GM23338 (cell line): Measurements from ENCODE around the gene DAB1. TPM values are rescaled to one million over a fixed set of nuclear protein-coding genes. Genes with fewer than 3 reads are reported as not detected.

Source experiments
- ATAC-seq: fragments of 200-7000 bp; cut with Tn5 transposase; 3 replicates; pipeline ENCODE4 v1.9.1; 2020
- DNase-seq: peaks from one replicate; pipeline ENCODE4 v3.0.0-alpha.2; 2015; ENCODE audit warnings: low spot score
- H2AFZ ChIP-seq: fragments of 200-600 bp; sonication (generic); 2 replicates; pipeline ENCODE4 v1.8.0; 2016; ENCODE audit warnings: antibody characterized with exemption, mild to moderate bottlenecking, moderate library complexity
- H3F3A ChIP-seq: fragments of 200-600 bp; sonication (generic); replicated peaks from 2 replicates; pipeline ENCODE4 v1.8.0; 2017; ENCODE audit warnings: antibody characterized with exemption, mixed run types, low read depth
- H3K27ac ChIP-seq: fragments of 200-600 bp; sonication (generic); 2 replicates; pipeline ENCODE4 v1.6.1; 2016; ENCODE audit warnings: low read depth
- H3K27me3 ChIP-seq: fragments of 200-600 bp; sonication (generic); 2 replicates; pipeline ENCODE4 v1.8.0; 2016; ENCODE audit warnings: mild to moderate bottlenecking, mixed run types, moderate library complexity; ENCODE audit not compliant: insufficient read depth
- H3K36me3 ChIP-seq: fragments of 200-600 bp; sonication (generic); 2 replicates; pipeline ENCODE4 v1.8.0; 2016; ENCODE audit warnings: mild to moderate bottlenecking; ENCODE audit not compliant: insufficient read depth
- H3K4me1 ChIP-seq: fragments of 200-600 bp; sonication (generic); 2 replicates; pipeline ENCODE4 v1.8.0; 2016; ENCODE audit warnings: mild to moderate bottlenecking, moderate library complexity; ENCODE audit not compliant: insufficient read depth
- H3K4me2 ChIP-seq: fragments of 200-600 bp; sonication (generic); 2 replicates; pipeline ENCODE4 v1.7.1; 2017; ENCODE audit warnings: mixed run types
- H3K4me3 ChIP-seq: fragments of 200-600 bp; sonication (generic); 2 replicates; pipeline ENCODE4 v1.6.1; 2016; ENCODE audit warnings: mixed run types
- H3K79me2 ChIP-seq: fragments of 200-600 bp; sonication (generic); replicated peaks from 2 replicates; pipeline ENCODE4 v1.8.0; 2017; ENCODE audit warnings: mild to moderate bottlenecking; ENCODE audit not compliant: insufficient read depth
- H3K9me2 ChIP-seq: fragments of 200-600 bp; sonication (generic); 2 replicates; pipeline ENCODE4 v1.8.0; 2017; ENCODE audit not compliant: insufficient read depth
- H4K20me1 ChIP-seq: fragments of 200-600 bp; sonication (generic); replicated peaks from 2 replicates; pipeline ENCODE4 v1.8.0; 2017; ENCODE audit warnings: mild to moderate bottlenecking; ENCODE audit not compliant: insufficient read depth
- H3K27ac Mint-ChIP-seq: 2 replicates; pipeline ENCODE4 v1.8.0; 2020; ENCODE audit warnings: inconsistent platforms, mild to moderate bottlenecking, moderate library complexity, mixed read lengths
- H3K27me3 Mint-ChIP-seq: 3 replicates; pipeline ENCODE4 v1.8.0; 2022; ENCODE audit warnings: low read depth, mild to moderate bottlenecking, moderate library complexity, mixed read lengths, inconsistent platforms; ENCODE audit not compliant: insufficient read depth, poor library complexity
- H3K36me3 Mint-ChIP-seq: 3 replicates; pipeline ENCODE4 v1.8.0; 2021; ENCODE audit warnings: low read depth, mild to moderate bottlenecking, inconsistent platforms, moderate library complexity, mixed read lengths
- H3K4me1 Mint-ChIP-seq: 3 replicates; pipeline ENCODE4 v1.8.0; 2020; ENCODE audit warnings: mild to moderate bottlenecking, inconsistent platforms, mixed read lengths
- H3K4me3 Mint-ChIP-seq: 3 replicates; pipeline ENCODE4 v1.8.0; 2021; ENCODE audit warnings: moderate library complexity, mild to moderate bottlenecking, inconsistent platforms, mixed read lengths
- H3K9me3 Mint-ChIP-seq: 3 replicates; pipeline ENCODE4 v1.8.0; 2020; ENCODE audit warnings: moderate library complexity, mild to moderate bottlenecking, inconsistent platforms, mixed read lengths
- CREB1 ChIP-seq: fragments of 250-450 bp; sonication (Bioruptor Pico); IDR thresholded peaks from 2 replicates; pipeline ENCODE4 v1.5.0; 2020; ENCODE audit warnings: low read depth, mild to moderate bottlenecking, moderate library complexity
- EZH2 ChIP-seq: fragments of 200-600 bp; sonication (generic); IDR thresholded peaks from one replicate; pipeline ENCODE4 v1.8.0; 2017; ENCODE audit warnings: antibody characterized with exemption, mild to moderate bottlenecking, low read depth; ENCODE audit not compliant: unreplicated experiment
- EZH2phosphoT487 ChIP-seq: fragments of 200-600 bp; sonication (generic); IDR thresholded peaks from one replicate; pipeline ENCODE4 v1.8.1; 2018; ENCODE audit warnings: antibody characterized with exemption; ENCODE audit not compliant: unreplicated experiment
- JUNB ChIP-seq: IDR thresholded peaks from one replicate; pipeline ENCODE4 v1.6.1; 2016; ENCODE audit warnings: antibody characterized with exemption; ENCODE audit not compliant: unreplicated experiment
- NANOG ChIP-seq: IDR thresholded peaks from 2 replicates; pipeline ENCODE4 v1.6.1; 2016; ENCODE audit warnings: antibody characterized with exemption, borderline replicate concordance
- POLR2AphosphoS5 ChIP-seq: IDR thresholded peaks from 2 replicates; pipeline ENCODE4 v1.6.1; 2016; ENCODE audit warnings: antibody characterized with exemption, low read depth
- STAT1 ChIP-seq: IDR thresholded peaks from one replicate; pipeline ENCODE4 v1.6.1; 2016; ENCODE audit warnings: antibody characterized with exemption; ENCODE audit not compliant: unreplicated experiment
- ZNF114 ChIP-seq: fragments of 250-450 bp; sonication (Bioruptor Pico); IDR thresholded peaks from 2 replicates; pipeline ENCODE4 v1.5.0; 2020; ENCODE audit warnings: mild to moderate bottlenecking, moderate library complexity
- ZNF331 ChIP-seq: fragments of 250-450 bp; sonication (Bioruptor Pico); IDR thresholded peaks from 2 replicates; pipeline ENCODE4 v1.5.0; 2020; ENCODE audit warnings: low read depth, mild to moderate bottlenecking, moderate library complexity
- ZNF462 ChIP-seq: fragments of 250-450 bp; sonication (Bioruptor Pico); IDR thresholded peaks from 2 replicates; pipeline ENCODE4 v1.5.0; 2020; ENCODE audit warnings: mild to moderate bottlenecking, moderate library complexity
- polyA plus RNA-seq: library from polyadenylated mRNA; unstranded; fragments of >200 nt; fragmentation: Nextera tagmentation; extraction: Ambion mirVana; gene quantifications from 2 replicates; pipeline ENCODE4 v1.2.1, GENCODE V29; 2016
- total RNA-seq: library from RNA; depleted of rRNA; stranded (reverse); fragments of >200 nt; shearing (Covaris generic); gene quantifications from 2 replicates; pipeline ENCODE4 v1.2.3, GENCODE V29; 2014
- TF ChIP-seq, protein P1 (sequence below): IDR thresholded peaks from one replicate; pipeline ENCODE4 v1.6.1; 2018; ENCODE audit warnings: antibody characterized with exemption; ENCODE audit not compliant: unreplicated experiment
- TF ChIP-seq, protein P2 (sequence below), 2 experiments: fragments of 200-600 bp in 1 of 2; sonication (generic) in 1 of 2; conservative IDR thresholded peaks; 2 replicates each; pipeline versions ENCODE4 v1.5.1 to v1.6.1; 2016 to 2017; ENCODE audit warnings: antibody characterized with exemption in 2 of 2, low read depth in 2 of 2, mild to moderate bottlenecking in 2 of 2, moderate library complexity in 1 of 2
- TF ChIP-seq, protein P3 (sequence below): IDR thresholded peaks from 2 replicates; pipeline ENCODE4 v1.6.1; 2016; ENCODE audit warnings: antibody characterized with exemption

DAB1 gene
- total and polyA plus RNA-seq, 2 experiments from 2014 or later, result 12.8 to 14.5 TPM

- no peak for ATAC-seq
Observed at GRCh38 chr1:56972976-56973375, 450.9 kb downstream of the DAB1 start.

More at GRCh38 chr1:56972976-56973375, 450.9 kb downstream of the DAB1 start:
- Histone ChIP-seq H3K4me1 (no peaks in the 10 kb centered on the region), H4K20me1 (no peaks in the 10 kb centered on the region), H3K27ac (no peak overlapping the region), H3F3A (no peaks in the 10 kb centered on the region), H3K36me3 (no peaks in the 10 kb centered on the region), H3K79me2 (no peaks in the 10 kb centered on the region), H3K9me2 (no peaks in the 10 kb centered on the region), H3K4me3 (no peak overlapping the region), H3K4me2 (no peak overlapping the region), H2AFZ (no peak overlapping the region), H3K27me3 (no peaks in the 10 kb centered on the region)
- no peak overlapping the region for H3K4me3 Mint-ChIP-seq
- H3K9me3 Mint-ChIP-seq, result no peaks in the 10 kb centered on the region
- DNase-seq, result no peak
- TF ChIP-seq EZH2phosphoT487 (no peak), POLR2AphosphoS5 (no peak), ZNF331 (CRISPR knock-in tag) (no peak), EZH2 (no peak), ZNF114 (CRISPR knock-in tag) (no peak), STAT1 (no peak), NANOG (no peak), JUNB (no peak), ZNF462 (no peak), CREB1 (CRISPR knock-in tag) (no peak)
- TF ChIP-seq, protein P1, sequence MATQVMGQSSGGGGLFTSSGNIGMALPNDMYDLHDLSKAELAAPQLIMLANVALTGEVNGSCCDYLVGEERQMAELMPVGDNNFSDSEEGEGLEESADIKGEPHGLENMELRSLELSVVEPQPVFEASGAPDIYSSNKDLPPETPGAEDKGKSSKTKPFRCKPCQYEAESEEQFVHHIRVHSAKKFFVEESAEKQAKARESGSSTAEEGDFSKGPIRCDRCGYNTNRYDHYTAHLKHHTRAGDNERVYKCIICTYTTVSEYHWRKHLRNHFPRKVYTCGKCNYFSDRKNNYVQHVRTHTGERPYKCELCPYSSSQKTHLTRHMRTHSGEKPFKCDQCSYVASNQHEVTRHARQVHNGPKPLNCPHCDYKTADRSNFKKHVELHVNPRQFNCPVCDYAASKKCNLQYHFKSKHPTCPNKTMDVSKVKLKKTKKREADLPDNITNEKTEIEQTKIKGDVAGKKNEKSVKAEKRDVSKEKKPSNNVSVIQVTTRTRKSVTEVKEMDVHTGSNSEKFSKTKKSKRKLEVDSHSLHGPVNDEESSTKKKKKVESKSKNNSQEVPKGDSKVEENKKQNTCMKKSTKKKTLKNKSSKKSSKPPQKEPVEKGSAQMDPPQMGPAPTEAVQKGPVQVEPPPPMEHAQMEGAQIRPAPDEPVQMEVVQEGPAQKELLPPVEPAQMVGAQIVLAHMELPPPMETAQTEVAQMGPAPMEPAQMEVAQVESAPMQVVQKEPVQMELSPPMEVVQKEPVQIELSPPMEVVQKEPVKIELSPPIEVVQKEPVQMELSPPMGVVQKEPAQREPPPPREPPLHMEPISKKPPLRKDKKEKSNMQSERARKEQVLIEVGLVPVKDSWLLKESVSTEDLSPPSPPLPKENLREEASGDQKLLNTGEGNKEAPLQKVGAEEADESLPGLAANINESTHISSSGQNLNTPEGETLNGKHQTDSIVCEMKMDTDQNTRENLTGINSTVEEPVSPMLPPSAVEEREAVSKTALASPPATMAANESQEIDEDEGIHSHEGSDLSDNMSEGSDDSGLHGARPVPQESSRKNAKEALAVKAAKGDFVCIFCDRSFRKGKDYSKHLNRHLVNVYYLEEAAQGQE, result no peak
- TF ChIP-seq, protein P2, sequence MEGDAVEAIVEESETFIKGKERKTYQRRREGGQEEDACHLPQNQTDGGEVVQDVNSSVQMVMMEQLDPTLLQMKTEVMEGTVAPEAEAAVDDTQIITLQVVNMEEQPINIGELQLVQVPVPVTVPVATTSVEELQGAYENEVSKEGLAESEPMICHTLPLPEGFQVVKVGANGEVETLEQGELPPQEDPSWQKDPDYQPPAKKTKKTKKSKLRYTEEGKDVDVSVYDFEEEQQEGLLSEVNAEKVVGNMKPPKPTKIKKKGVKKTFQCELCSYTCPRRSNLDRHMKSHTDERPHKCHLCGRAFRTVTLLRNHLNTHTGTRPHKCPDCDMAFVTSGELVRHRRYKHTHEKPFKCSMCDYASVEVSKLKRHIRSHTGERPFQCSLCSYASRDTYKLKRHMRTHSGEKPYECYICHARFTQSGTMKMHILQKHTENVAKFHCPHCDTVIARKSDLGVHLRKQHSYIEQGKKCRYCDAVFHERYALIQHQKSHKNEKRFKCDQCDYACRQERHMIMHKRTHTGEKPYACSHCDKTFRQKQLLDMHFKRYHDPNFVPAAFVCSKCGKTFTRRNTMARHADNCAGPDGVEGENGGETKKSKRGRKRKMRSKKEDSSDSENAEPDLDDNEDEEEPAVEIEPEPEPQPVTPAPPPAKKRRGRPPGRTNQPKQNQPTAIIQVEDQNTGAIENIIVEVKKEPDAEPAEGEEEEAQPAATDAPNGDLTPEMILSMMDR (conservative IDR thresholded peaks at IDR 0.05; ENCODE audit: low read depth in 2 of 2), result no peak
- TF ChIP-seq, protein P3, sequence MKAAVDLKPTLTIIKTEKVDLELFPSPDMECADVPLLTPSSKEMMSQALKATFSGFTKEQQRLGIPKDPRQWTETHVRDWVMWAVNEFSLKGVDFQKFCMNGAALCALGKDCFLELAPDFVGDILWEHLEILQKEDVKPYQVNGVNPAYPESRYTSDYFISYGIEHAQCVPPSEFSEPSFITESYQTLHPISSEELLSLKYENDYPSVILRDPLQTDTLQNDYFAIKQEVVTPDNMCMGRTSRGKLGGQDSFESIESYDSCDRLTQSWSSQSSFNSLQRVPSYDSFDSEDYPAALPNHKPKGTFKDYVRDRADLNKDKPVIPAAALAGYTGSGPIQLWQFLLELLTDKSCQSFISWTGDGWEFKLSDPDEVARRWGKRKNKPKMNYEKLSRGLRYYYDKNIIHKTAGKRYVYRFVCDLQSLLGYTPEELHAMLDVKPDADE, result no peak
- no peaks in the 10 kb centered on the region for H3K36me3 Mint-ChIP-seq
- H3K27ac Mint-ChIP-seq, result no peak overlapping the region
- H3K27me3 Mint-ChIP-seq, result no peaks in the 10 kb centered on the region
- no peaks in the 10 kb centered on the region for H3K4me1 Mint-ChIP-seq
